GM11168 (cell line): Measurements from ENCODE around the gene ZMYND19.
"Not testable (repeated sequence)": the region's sequence is repeated elsewhere in the genome, so short reads cannot be mapped to it uniquely, and the experiment has no call there.

ENCODE experiments used
- in situ Hi-C: fragments of 300-500 bp; cut with MboI; formaldehyde crosslinking; loops from one replicate; pipeline ENCODE4 v1.12.0; 2022; ENCODE audit warnings: low sequenced_read_pairs; ENCODE audit not compliant: unreplicated experiment

Gene ZMYND19

DNA sequence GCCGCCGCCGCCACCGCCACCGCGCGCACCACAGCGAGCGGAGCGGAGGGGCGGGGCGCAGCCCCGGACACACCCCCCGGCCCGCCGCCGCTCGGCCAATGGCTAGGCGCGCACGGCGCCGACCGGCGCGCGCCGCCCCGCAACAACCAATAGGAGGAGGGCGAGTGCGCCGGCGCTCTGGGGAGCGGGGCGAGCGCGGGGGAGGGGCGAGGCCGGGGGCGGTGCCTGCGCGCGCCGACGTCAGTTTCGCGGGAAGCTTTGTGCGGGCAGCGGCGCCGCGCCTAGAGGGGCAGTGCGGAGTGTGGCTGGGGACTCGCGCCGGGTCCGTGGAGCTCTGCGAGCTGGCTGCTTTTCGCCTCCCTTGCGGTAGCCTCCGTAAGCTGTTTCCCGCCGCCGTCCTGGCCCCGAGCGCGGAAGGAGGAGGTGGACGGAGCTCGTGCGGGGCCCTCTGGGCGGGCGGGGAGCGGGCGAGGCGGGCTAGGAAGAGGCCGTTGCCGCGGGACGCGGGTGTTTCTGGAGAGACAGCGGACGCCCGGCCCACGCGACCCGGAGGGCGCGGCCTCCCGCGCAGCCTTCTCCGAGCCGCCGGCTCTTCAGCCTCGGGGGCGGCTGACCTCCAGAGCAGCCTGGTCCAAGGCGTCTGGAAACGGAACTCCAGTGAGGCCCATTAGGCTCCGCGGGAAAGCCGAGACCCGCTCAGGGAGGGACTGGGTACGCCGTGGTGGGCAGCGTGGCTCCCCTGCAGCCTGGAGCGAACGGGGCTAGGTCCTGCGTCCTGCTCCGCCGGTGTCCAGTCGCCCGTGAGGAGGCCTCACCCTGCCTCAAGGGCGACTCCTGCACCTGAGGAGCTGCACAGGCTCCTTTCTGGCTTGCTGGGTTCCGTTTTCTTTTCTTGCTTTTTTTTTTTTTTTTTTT, at the start of gene ZMYND19:
Gene ZMYND19 (minus strand): TSS at position 44 of the 915 bp plus-strand sequence. CDS start 249 bp downstream, outside the sequence.
- in situ Hi-C loops = no loop called here

DNA sequence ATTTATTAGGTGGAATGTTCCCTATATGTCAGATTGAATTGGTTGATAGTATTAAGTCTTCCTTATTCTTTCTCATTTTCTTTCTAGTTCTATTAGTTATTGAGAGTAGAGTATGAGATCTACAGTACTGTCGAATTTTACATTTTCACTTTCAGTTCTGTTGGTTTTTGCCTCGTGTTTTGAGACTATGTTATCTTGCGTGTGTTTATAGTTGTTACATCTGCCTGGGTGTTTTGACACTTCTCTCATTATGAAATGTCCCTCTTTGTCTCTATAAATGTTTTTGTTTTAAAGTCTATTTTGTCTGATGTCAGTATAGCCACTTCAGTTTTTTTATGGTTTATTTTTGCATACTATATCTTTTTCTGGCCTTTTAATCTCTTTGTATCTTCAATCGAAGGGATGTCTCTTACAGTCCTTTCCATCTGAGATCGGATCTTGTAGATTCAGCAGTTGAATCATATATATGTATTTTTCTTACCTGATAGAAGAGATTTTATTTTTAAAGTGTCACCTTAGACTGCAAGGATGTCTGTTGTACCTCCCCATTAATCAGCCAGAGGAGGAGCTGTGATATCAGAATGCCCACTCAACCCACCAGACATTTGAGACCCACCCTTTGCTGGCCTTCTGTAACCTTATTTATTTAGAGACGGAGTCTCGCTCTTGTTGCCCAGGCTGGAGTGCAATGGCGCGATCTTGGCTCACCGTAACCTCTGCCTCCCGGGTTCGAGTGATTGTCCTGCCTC, 49.2 kb upstream of the ZMYND19 start:
- in situ Hi-C loops = no loop called here

DNA sequence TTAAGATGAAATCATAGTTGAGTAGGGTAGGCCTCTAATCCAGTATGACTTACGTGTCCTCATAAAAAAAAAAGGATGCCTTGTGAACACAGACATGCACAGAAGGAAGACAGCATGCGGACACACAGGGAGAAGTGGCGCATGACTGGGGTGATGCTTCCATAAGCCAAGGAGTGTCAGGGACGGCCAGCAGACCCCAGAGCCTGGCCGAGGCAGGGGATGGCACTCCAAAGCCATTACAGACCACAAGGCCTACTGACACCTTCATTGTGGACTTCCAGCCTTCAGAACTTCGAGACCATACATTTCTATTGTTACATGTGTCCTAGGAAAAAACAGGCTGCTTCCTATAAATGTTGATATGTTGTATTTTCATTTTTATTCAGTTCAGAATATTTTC, 48.4 kb upstream of the ZMYND19 start:
- in situ Hi-C loops = no loop called here

- in situ Hi-C loops = no loop called here
Observed at GRCh38 chr9:137634016-137634415, 43.7 kb upstream of the ZMYND19 start.

- in situ Hi-C loops = no loop called here
Observed at GRCh38 chr9:137632230-137633161, 42.2 kb upstream of the ZMYND19 start.

DNA sequence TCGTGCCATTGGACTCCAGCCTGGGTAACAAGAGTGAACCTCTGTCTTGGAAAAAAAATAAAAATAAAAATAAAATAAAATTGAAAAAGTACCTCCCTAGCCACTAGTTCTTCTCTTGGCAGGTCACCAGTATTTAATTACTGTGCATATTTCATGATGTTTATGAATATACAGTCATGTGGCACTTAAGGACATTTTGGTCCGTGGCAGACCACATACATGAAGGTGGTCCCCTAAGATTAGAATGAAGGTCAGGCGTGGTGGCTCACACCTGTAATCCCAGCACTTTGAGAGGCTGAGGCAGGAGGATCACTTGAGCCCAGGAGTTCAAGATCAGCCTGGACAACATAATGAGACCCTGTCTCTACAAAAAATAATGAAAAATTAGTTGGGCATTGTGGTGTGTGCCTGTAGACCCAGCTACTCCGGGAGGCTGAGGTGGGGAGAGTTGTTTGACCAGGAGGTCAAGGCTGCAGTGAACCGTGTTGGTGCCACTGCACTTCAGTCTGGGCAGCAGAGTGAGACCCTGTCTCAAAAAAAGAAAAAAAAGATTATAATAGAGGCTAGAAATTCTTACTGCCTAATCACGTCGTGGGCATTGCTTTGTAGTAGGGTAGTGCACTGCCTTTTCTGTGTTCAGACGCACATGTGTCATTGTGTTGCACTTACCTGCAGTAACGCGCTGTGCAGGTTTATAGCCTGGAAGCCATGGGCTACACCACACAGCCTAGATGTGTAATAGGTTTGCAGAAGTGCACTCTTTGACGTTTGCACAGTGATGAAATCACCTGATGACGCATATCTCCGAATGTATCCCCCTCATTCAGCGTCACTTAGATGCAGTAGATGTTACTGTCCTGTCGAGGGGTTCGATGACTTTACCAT, 41.3 kb upstream of the ZMYND19 start:
- in situ Hi-C loops = no loop called here

- in situ Hi-C loops = no loop called here
Observed at GRCh38 chr9:137630679-137631078, 40.4 kb upstream of the ZMYND19 start.

DNA sequence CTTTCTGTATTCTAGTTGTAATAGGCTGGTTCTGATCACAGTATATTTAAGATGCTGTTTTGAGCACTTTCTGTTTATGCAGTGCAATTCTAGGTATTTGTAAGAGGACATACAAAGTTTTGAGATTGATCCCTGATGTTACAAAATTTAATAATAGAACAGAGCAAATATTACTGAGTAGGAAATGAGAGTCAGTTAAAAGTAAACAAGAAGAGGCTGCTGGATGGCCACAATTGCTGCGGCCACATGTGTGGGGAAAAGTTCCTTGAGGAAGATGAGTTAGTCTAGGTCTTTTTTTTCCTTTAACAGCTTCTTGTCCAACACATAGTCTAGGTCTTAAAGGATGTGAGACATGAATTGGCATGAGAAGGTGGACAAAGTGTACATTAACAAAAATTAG, 39.8 kb upstream of the ZMYND19 start:
- in situ Hi-C loops = no loop called here

DNA sequence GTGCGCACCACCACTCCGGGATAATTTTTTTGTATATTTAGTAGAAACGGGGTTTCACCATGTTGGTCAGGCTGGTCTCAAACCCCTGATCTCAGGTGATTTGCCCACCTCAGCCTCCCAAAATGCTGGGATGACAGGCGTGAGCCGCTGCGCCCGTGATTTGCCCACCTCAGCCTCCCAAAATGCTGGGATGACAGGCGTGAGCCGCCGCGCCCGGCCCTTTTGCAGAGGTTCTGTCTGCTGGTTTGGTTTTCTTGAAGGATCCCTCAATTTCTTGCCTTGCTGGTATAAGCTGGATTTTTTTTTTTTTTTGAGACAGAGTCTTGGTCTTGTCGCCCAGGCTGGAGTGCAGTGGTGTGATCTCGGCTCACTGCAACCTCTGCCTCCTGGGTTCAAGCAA, 37.1 kb upstream of the ZMYND19 start:
- in situ Hi-C loops = not testable (repeated sequence)

- in situ Hi-C loops = no loop called here
Observed at GRCh38 chr9:137626464-137626863, 36.2 kb upstream of the ZMYND19 start.

- in situ Hi-C loops = not testable (repeated sequence)
Observed at GRCh38 chr9:137622211-137622610, 31.9 kb upstream of the ZMYND19 start.

GRCh38 chr9:137621131-137621757, 30.9 kb upstream of the ZMYND19 start:
- in situ Hi-C loops = no loop called here

- in situ Hi-C loops = no loop called here
Observed at GRCh38 chr9:137620581-137620980, 30.3 kb upstream of the ZMYND19 start.

GRCh38 chr9:137620048-137620405, 29.7 kb upstream of the ZMYND19 start:
- in situ Hi-C loops = no loop called here

- in situ Hi-C loops = no loop called here
Observed at GRCh38 chr9:137619240-137620047, 29.1 kb upstream of the ZMYND19 start.

DNA sequence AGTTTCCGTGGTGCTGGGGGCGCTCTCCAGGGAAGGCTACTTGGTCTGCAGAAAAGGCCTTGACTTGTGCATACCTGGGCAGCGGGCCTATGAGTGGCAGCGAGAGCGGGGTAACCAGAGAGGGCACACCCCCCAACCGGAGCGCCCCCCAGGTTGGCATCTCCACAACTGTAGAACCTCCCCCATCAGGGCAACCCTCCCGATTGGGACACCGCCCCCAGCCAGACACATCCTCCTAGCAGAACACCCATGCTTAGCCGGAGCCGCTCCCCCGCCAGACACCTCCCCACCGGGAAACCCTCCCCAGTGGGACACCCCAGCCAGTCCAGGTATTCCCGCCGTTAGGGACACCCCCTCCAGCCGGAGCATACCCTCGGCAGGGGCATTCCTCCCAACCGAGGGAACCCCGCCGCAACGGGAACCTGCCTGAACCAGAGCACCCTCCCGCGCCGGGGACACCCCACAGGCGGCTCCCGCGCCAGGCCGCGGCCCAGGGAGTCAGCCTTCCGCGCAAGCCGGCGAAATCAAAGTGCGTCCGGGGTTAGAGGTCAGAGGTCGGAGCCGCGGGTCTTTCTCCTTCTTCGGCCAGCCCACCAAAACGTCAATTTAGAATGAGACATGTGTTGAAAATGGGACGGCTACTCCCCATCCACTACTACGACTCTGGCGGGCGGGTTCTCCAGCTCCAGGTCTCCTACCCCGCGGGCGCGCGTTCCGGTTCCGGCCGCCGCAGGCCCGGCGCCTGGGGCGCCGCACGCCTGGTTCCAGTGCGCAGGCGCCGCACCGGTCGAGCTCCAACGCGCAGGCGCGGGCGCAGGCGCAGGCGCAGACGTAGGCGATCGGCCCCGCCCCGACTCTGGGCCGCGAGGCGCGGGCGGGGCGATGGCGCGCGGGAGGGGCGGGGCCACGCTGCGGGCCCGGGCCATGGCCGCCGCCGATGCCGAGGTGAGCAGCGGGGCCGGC, 28.1 kb upstream of the ZMYND19 start, which contains the start of gene EHMT1:
Gene EHMT1 (plus strand): TSS at position 901 of the 963 bp plus-strand sequence. CDS start 24 bp downstream, at position 925.
- in situ Hi-C loops = no loop called here

DNA sequence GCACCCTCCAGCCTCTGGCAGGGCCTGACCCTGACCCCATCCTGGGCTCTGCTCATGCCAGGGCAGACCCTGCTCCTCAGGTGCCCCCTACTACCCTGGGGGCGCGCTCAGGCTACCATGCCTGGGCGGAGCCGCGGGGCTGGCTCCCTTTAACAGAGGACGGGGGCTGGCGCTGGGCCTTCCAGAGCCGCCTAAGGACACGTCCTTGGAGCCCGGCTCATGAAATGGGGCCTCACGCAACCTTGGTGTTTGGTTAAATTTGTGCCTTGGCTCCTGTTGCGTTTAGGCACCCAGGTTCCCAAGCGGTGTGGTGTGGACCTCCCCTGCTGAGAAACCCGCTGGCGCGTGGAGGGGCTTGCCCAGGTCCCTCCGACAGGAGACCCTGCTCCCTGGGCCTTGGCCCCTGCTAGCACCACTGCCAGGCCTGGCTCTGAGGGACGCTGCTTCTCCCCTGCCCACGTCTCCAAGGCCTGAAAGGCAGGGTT, 25.1 kb upstream of the ZMYND19 start:
- in situ Hi-C loops = no loop called here
